ENCODE measurements around the gene FYN.
A peak's percentile ranks its signal among the peaks of the same experiment; 100 is the strongest.

Gene FYN

GRCh38 chr6:111766201-111766857 is 106.9 kb downstream of the FYN start:
- no peak for DNase-seq

- no peak for DNase-seq
Measured at GRCh38 chr6:111765763-111766162, 107.5 kb downstream of the FYN start.

GRCh38 chr6:111764238-111765175 is 108.7 kb downstream of the FYN start:
- no peak for DNase-seq

DNA sequence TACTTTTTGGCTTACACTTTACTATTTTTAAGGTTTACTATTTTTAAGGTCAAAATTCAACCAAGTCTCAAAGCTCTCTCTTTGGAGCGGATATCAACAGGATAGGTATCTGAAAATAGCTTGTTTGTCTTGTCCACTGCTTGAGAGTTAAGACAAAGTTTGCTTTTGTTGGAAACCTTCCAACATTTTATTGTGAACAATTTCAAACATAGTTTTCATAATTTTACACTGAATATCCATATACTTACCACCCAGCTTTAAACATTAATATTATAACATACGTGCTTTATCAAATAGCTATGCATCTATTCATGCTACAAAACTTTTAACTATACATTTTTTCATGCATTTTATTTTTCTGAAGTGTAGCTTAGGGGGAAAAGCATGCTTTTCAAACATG is 109.9 kb downstream of the FYN start:
- DNase-seq = no peak

DNA sequence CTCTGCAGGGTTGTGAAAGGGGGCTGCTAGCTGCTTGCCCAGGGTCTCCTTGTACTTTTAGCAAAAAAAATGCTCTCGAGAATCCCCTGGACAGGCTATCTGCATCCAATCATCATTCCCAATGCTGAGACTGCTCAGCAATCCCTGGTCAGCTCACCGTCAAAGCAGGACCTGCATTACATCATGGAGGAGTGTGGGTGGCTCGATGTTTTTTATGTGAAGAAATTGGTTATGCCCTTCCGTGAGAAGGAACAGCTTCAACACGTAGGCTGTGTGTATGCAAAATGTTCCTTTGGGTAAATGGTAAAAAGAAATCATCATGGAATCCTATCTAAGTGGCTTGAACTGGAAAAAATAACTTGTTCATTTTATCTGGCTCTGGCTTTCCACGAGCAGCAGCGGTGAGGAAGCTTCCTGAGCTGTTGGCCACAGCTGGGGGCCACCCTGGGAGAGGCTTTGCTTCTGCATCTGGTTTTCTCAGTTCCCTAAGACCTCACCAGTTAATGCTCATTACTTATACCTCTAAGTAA is 111.4 kb downstream of the FYN start:
- DNase-seq = no peak

- DNase-seq = no peak
Measured at GRCh38 chr6:111761212-111761611, 112.0 kb downstream of the FYN start.

DNA sequence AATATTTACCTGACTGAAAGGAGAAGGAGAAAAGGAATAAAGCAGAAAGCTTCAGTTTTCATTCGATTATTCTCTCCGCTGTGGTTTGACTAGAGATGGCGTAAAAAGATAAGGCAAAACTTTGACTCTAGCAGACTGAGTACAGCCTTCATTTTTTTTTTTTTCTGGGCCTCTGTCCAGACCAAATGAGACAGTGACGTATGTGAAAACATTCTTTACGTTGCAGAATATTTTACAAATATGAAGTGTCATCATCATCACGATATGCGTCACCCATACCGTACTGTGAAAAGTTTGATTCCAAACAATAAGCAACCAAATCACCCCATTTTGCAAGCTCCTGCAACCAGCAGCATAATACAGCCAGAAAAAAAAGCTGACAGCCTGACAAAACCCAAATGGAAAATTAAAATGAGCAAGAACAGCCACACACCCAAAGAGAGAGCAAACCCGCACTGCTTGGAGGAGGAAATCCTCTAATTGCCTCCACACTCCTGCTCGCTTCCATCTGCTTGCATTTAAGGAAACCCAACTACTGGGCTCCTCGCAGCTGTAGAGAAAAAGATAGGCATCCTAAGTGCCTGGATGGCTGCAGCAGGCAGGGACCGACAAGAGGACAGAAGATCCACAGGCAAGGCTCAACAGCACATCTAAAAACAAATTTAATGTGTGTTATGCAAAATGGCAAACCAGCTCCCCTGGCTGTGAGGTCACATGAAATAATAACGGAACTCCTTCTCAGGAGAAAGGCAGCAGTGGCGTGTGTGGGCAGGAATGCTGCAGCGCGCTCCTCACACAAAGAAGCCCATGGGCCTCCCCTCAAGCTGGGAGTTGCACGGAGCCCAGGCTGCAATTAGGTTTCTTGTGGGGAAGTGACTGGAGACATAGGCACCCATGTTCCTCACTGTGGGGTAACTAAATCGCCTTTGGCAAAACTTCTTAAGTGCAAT is 113.1 kb downstream of the FYN start:
- no peak for DNase-seq

- DNase-seq = no peak
Measured at GRCh38 chr6:111759331-111759835, 113.9 kb downstream of the FYN start.

GRCh38 chr6:111758608-111759329 is 114.5 kb downstream of the FYN start:
- DNase-seq = no peak

- DNase-seq = no peak
Measured at GRCh38 chr6:111757342-111757741, 115.9 kb downstream of the FYN start.

- DNase-seq = no peak
Measured at GRCh38 chr6:111754423-111754822, 118.8 kb downstream of the FYN start.

DNA sequence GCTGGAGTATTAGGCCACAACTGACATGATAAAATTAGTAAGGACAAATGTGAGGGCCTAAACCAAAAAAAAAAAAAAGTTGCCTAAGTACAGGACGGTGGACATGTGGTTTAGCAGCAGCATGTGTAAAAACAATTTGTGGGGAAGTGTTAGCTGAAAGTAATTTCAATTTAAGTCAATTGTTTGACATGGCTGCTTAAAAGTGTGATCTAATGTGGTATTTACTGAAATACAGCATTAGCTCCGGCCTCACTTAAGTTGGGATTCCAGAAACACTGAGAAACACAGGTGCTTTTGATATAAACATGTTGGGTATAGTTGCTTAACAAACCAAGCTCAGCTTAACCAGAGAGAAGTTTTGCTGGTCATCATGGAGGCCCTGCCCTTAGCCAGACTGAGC is 119.7 kb downstream of the FYN start:
- DNase-seq = no peak

- no peak for DNase-seq
Measured at GRCh38 chr6:111752476-111752875, 120.8 kb downstream of the FYN start.

GRCh38 chr6:111750753-111751673 is 122.2 kb downstream of the FYN start:
- peak; percentile 26 for DNase-seq

GRCh38 chr6:111750153-111750552 is 123.1 kb downstream of the FYN start:
- DNase-seq = no peak

GRCh38 chr6:111748231-111748647 is 125.0 kb downstream of the FYN start:
- DNase-seq = no peak

- no peak for DNase-seq
Measured at GRCh38 chr6:111747829-111748228, 125.4 kb downstream of the FYN start.

DNA sequence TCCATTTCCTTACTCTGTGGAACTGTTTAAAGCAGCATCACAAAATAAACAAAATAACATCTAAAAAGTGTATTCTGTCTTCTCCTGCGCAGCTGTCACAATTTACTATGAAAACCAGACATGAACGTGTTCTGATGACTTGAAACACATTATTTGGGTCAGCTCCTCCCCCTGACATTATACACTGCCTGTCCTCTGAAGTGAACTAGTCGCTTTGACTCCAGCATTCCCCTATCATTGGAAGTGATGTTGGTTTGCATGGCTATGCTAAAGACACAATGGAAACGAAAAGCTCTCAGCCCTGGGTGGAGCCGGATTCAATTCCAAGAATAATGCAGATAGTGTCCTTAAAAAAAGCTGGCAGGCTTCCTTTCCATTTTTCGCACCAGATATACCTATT is 125.9 kb downstream of the FYN start:
- DNase-seq = no peak

DNA sequence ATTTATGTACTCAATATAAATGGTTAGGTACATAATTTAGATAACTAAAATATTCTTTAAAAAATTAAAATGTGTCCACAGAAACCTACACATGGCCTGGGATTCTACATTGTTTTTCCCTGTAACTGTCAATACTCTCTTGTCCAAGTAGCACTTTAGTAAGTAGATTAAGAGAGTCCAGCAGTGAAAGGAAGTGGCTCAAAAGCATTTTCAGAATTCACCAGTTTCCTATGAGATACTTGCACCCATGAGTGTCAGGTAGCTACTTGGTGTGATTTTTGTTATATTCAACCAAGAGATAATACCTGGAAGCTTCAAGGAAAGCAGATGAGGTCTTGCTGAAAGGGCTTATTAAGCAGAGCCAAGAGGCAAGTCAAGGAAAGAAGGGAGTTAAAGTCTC is 126.3 kb downstream of the FYN start:
- no peak for DNase-seq

GRCh38 chr6:111745636-111746035 is 127.6 kb downstream of the FYN start:
- no peak for DNase-seq

DNA sequence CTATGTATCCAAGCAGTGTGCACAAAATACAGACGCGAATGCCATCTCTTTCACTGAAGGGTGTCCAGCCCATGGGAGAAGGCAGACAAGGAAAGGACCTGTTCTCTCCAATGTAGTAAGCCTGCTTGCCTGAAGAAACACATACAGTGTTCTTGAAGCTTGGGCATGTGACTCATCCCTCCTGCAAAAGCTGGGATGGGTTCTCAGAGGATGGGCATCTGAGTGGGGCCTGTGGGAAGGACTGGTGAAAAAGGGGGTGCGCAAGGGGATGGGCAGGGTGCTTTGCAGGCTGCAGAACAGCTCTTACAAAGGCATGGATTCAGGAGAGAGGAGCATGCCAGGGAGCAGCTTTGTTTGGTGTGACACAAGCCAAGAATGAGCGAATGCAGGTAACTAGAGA is 128.1 kb downstream of the FYN start:
- DNase-seq = no peak

All from midbrain (tissue), 1 donor.